IPS DF 6.9 (cell line): ENCODE data around the gene HMG20B.
A peak's percentile ranks its signal among the peaks of the same experiment; 100 is the strongest.
"Not testable (repeated sequence)": the region's sequence is repeated elsewhere in the genome, so short reads cannot be mapped to it uniquely, and the experiment has no call there.

Experiments used
- DNase-seq: peaks from one replicate; pipeline ENCODE4 v3.0.0-alpha.2; 2013; ENCODE audit warnings: low read depth, low spot score
- H3K27ac ChIP-seq: one replicate; pipeline ENCODE4 v1.5.1; 2013; ENCODE audit warnings: low read length, control low read depth
- H3K27me3 ChIP-seq: 2 replicates; pipeline ENCODE4 v1.6.1; 2013; ENCODE audit warnings: mild to moderate bottlenecking, low read length; ENCODE audit not compliant: control insufficient read depth, insufficient read depth
- H3K36me3 ChIP-seq: 2 replicates; pipeline ENCODE4 v1.6.1; 2013; ENCODE audit warnings: low read length; ENCODE audit not compliant: control insufficient read depth, insufficient read depth
- H3K4me1 ChIP-seq: 2 replicates; pipeline ENCODE4 v1.6.1; 2013; ENCODE audit warnings: low read length; ENCODE audit not compliant: control insufficient read depth, insufficient read depth
- H3K4me3 ChIP-seq: 2 replicates; pipeline ENCODE4 v1.5.1; 2013; ENCODE audit warnings: mild to moderate bottlenecking, low read length
- H3K9me3 ChIP-seq: 2 replicates; pipeline ENCODE4 v1.6.1; 2013; ENCODE audit warnings: low read length, inconsistent platforms; ENCODE audit not compliant: control insufficient read depth, insufficient read depth
- WGBS: extraction: QIAGEN DNeasy Blood & Tissue Kit; methylation state at CpG from one replicate; pipeline ENCODE4 v1.1.7; 2013; ENCODE audit warnings: mixed read lengths, missing lambda C conversion rate; ENCODE audit not compliant: insufficient read length, insufficient coverage; 5-methylcytosine and 5-hydroxymethylcytosine counted together

Gene HMG20B

GRCh38 chr19:3575260-3575741 lies 2.6 kb downstream of the HMG20B start:
- WGBS: no CpG with 5 or more reads among the region's 19 CpGs
- no peaks in the 10 kb centered on the region for H3K9me3 ChIP-seq
- H3K4me3 ChIP-seq: no peak overlapping the region
- no peak overlapping the region for H3K27ac ChIP-seq
- DNase-seq: no peak
- H3K27me3 ChIP-seq: no peaks in the 10 kb centered on the region
- no peaks in the 10 kb centered on the region for H3K36me3 ChIP-seq
- H3K4me1 ChIP-seq: peaks cover 8% of the 10 kb centered on the region

GRCh38 chr19:3575949-3576673 lies 3.4 kb downstream of the HMG20B start:
- H3K4me3 ChIP-seq: peak overlapping the region; percentile 36; the same call in 1 of the 2 replicates
- H3K27me3 ChIP-seq: no peaks in the 10 kb centered on the region
- DNase-seq: no peak
- H3K27ac ChIP-seq: no peak overlapping the region
- H3K9me3 ChIP-seq: no peaks in the 10 kb centered on the region
- H3K4me1 ChIP-seq: peaks cover 8% of the 10 kb centered on the region
- no peaks in the 10 kb centered on the region for H3K36me3 ChIP-seq
- WGBS: no CpG with 5 or more reads among the region's 29 CpGs

- Histone ChIP-seq H3K4me1 (peaks cover 8% of the 10 kb centered on the region), H3K4me3 (peak overlapping the region; percentile 58; the same call in 1 of the 2 replicates), H3K27me3 (no peaks in the 10 kb centered on the region), H3K36me3 (no peaks in the 10 kb centered on the region), H3K9me3 (no peaks in the 10 kb centered on the region), H3K27ac (no peak overlapping the region)
- DNase-seq: no peak
- WGBS: no CpG with 5 or more reads among the region's 78 CpGs
These were observed 4.1 kb downstream of the HMG20B start for GRCh38 chr19:3576696-3577443.

- no peaks in the 10 kb centered on the region for H3K27me3 ChIP-seq
- no peak overlapping the region for H3K27ac ChIP-seq
- peak overlapping the region; percentile 58; the same call in 1 of the 2 replicates for H3K4me3 ChIP-seq
- no peak for DNase-seq
- H3K36me3 ChIP-seq: no peaks in the 10 kb centered on the region
- no CpG with 5 or more reads among the region's 60 CpGs for WGBS
- H3K4me1 ChIP-seq: peaks cover 6% of the 10 kb centered on the region
- H3K9me3 ChIP-seq: no peaks in the 10 kb centered on the region
These were observed 5.1 kb downstream of the HMG20B start for GRCh38 chr19:3577723-3578344.

GRCh38 chr19:3578390-3578789 lies 5.6 kb downstream of the HMG20B start:
- DNase-seq: no peak
- Histone ChIP-seq H3K36me3 (no peaks in the 10 kb centered on the region), H3K27me3 (no peaks in the 10 kb centered on the region), H3K27ac (no peak overlapping the region), H3K9me3 (no peaks in the 10 kb centered on the region), H3K4me3 (peak overlapping the region; percentile 58; the same call in 1 of the 2 replicates), H3K4me1 (peaks cover 6% of the 10 kb centered on the region)
- no CpG with 5 or more reads among the region's 17 CpGs for WGBS

GRCh38 chr19:3580156-3580934 lies 7.6 kb downstream of the HMG20B start:
- DNase-seq: no peak
- no peak overlapping the region for H3K27ac ChIP-seq
- H3K4me1 ChIP-seq: peaks cover 4% of the 10 kb centered on the region; the same call in 1 of the 2 replicates
- WGBS: no CpG with 5 or more reads among the region's 11 CpGs
- no peak overlapping the region for H3K4me3 ChIP-seq
- H3K9me3 ChIP-seq: no peaks in the 10 kb centered on the region
- no peaks in the 10 kb centered on the region for H3K27me3 ChIP-seq
- H3K36me3 ChIP-seq: no peaks in the 10 kb centered on the region

GRCh38 chr19:3581792-3582191 lies 9.0 kb downstream of the HMG20B start:
- not testable (repeated sequence) for H3K36me3 ChIP-seq, H3K27ac ChIP-seq, H3K27me3 ChIP-seq, H3K4me1 ChIP-seq, DNase-seq, H3K4me3 ChIP-seq, H3K9me3 ChIP-seq
- WGBS: no CpG with 5 or more reads among the region's 4 CpGs

- not testable (repeated sequence) for H3K4me3 ChIP-seq, H3K27me3 ChIP-seq, H3K27ac ChIP-seq, H3K36me3 ChIP-seq, DNase-seq, H3K9me3 ChIP-seq, H3K4me1 ChIP-seq
- WGBS: no CpG with 5 or more reads among the region's 15 CpGs
These were observed 11.5 kb downstream of the HMG20B start for GRCh38 chr19:3584036-3584802.

GRCh38 chr19:3585301-3586126 lies 12.8 kb downstream of the HMG20B start, which contains the start of gene GIPC3:
Gene GIPC3, plus strand, starts transcription at chr19:3585478. Its CDS starts 120 bp downstream, at chr19:3585598.
- no peak for DNase-seq
- H3K4me3 ChIP-seq: peak within 1 kb of the TSS; percentile 21; the same call in 1 of the 2 replicates
- no peak within 1 kb of the TSS for H3K27ac ChIP-seq
- WGBS: no CpG with 5 or more reads among the region's 84 CpGs
- peaks cover 4% of the 10 kb centered on the region; the same call in 1 of the 2 replicates for H3K27me3 ChIP-seq
- H3K9me3 ChIP-seq: no peaks in the 10 kb centered on the region
- no peaks in the 10 kb centered on the region for H3K4me1 ChIP-seq
- no peaks in the 10 kb centered on the region; the same call in 1 of the 2 replicates for H3K36me3 ChIP-seq
